Suprapubic skin (tissue), 4 donors: Measurements from ENCODE around the gene TSPAN12. TPM values are rescaled to one million over a fixed set of nuclear protein-coding genes. Genes with fewer than 3 reads are reported as not detected.

Experiments
- DNase-seq, 2 donors: peaks; one replicate each; pipeline ENCODE4 v3.0.0-alpha.2; 2019; ENCODE audit warnings: low spot score in 2 of 2
- H3K27ac ChIP-seq: fragments of 200-600 bp; sonication (generic); one replicate; pipeline ENCODE4 v1.5.1; 2019
- H3K27me3 ChIP-seq: fragments of 200-600 bp; sonication (generic); one replicate; pipeline ENCODE4 v1.5.1; 2019
- H3K36me3 ChIP-seq: fragments of 200-600 bp; sonication (generic); one replicate; pipeline ENCODE4 v1.5.1; 2019
- H3K4me1 ChIP-seq: fragments of 200-600 bp; sonication (generic); one replicate; pipeline ENCODE4 v1.5.1; 2019
- H3K4me3 ChIP-seq: fragments of 200-600 bp; sonication (generic); one replicate; pipeline ENCODE4 v1.5.1; 2019; ENCODE audit warnings: mild to moderate bottlenecking
- H3K9me3 ChIP-seq: fragments of 200-600 bp; sonication (generic); one replicate; pipeline ENCODE4 v1.5.1; 2019
- CTCF ChIP-seq, 2 donors: fragments of 200-600 bp in 1 of 2; fragments of 450-650 bp in 1 of 2; sonication (generic) in 1 of 2; IDR thresholded peaks; one replicate each; pipeline ENCODE4 v1.5.1; 2016 to 2019; ENCODE audit warnings: antibody characterized with exemption in 2 of 2, mild to moderate bottlenecking in 1 of 2, moderate library complexity in 1 of 2
- EP300 ChIP-seq: sonication (generic); formaldehyde crosslinking; IDR thresholded peaks from one replicate; pipeline ENCODE4 v1.6.1; 2017; ENCODE audit warnings: antibody characterized with exemption
- POLR2A ChIP-seq, 2 donors: fragments of 450-650 bp; IDR thresholded peaks; one replicate each; pipeline ENCODE4 v1.6.1; 2017; ENCODE audit warnings: antibody characterized with exemption in 2 of 2, mild to moderate bottlenecking in 2 of 2, moderate library complexity in 2 of 2
- POLR2AphosphoS5 ChIP-seq, 3 donors: sonication (generic); formaldehyde crosslinking; IDR thresholded peaks; one replicate each; pipeline ENCODE4 v1.6.1; 2017; ENCODE audit warnings: antibody characterized with exemption in 3 of 3
- WGBS: methylation state at CpG from one replicate; pipeline ENCODE4 v1.1.5; 2018; 5-methylcytosine and 5-hydroxymethylcytosine counted together
- total RNA-seq, 4 donors: library from RNA; depleted of rRNA; stranded (reverse); fragments of >200 nt; gene quantifications; one replicate each; pipeline ENCODE4 v1.1.0, GENCODE V29; 2016

The TSPAN12 gene
- total RNA-seq, 4 donors from 2014 or later = 1.7 to 3.4 (median 2.1) TPM

GRCh38 chr7:120814253-120814939 lies 43.5 kb downstream of the TSPAN12 start:
- no peak for TF ChIP-seq EP300
- no peak for TF ChIP-seq CTCF (IDR thresholded peaks at IDR 0.05)
- TF ChIP-seq POLR2A (IDR thresholded peaks at IDR 0.05) = no peak
- no peaks in the 10 kb centered on the region for H3K27me3 ChIP-seq
- no peaks in the 10 kb centered on the region for H3K9me3 ChIP-seq
- H3K4me1 ChIP-seq = no peaks in the 10 kb centered on the region
- DNase-seq = no peak
- 68% methylated on average over 6 of the region's 6 CpGs for WGBS
- H3K4me3 ChIP-seq = no peak overlapping the region
- no peaks in the 10 kb centered on the region for H3K36me3 ChIP-seq
- H3K27ac ChIP-seq = no peak overlapping the region

- TF ChIP-seq POLR2AphosphoS5 (IDR thresholded peaks at IDR 0.05) (no peak), EP300 (no peak), POLR2A (IDR thresholded peaks at IDR 0.05) (no peak), CTCF (IDR thresholded peaks at IDR 0.05) (no peak)
- H3K27me3 ChIP-seq = no peaks in the 10 kb centered on the region
- WGBS = 81% methylated on average over 4 of the region's 4 CpGs
Measured at GRCh38 chr7:120813546-120814252, 44.2 kb downstream of the TSPAN12 start.

GRCh38 chr7:120813089-120813488 lies 44.9 kb downstream of the TSPAN12 start:
- TF ChIP-seq EP300 (no peak), POLR2A (IDR thresholded peaks at IDR 0.05) (no peak), CTCF (IDR thresholded peaks at IDR 0.05) (no peak), POLR2AphosphoS5 (IDR thresholded peaks at IDR 0.05) (no peak)
- Histone ChIP-seq H3K27ac (no peak overlapping the region), H3K36me3 (no peaks in the 10 kb centered on the region), H3K27me3 (no peaks in the 10 kb centered on the region), H3K4me1 (no peaks in the 10 kb centered on the region), H3K9me3 (no peaks in the 10 kb centered on the region), H3K4me3 (no peak overlapping the region)
- DNase-seq = no peak

More at GRCh38 chr7:120813546-120814252, 44.2 kb downstream of the TSPAN12 start:
- no peaks in the 10 kb centered on the region for H3K36me3 ChIP-seq
- no peaks in the 10 kb centered on the region for H3K4me1 ChIP-seq
- H3K27ac ChIP-seq = no peak overlapping the region
- DNase-seq = no peak
- H3K9me3 ChIP-seq = no peaks in the 10 kb centered on the region
- no peak overlapping the region for H3K4me3 ChIP-seq

- Histone ChIP-seq H3K4me3 (no peak overlapping the region), H3K4me1 (peaks cover 2% of the 10 kb centered on the region), H3K27ac (no peak overlapping the region), H3K36me3 (no peaks in the 10 kb centered on the region), H3K27me3 (no peaks in the 10 kb centered on the region), H3K9me3 (no peaks in the 10 kb centered on the region)
- TF ChIP-seq EP300 (no peak), POLR2AphosphoS5 (IDR thresholded peaks at IDR 0.05) (no peak), CTCF (IDR thresholded peaks at IDR 0.05) (no peak)
- no peak for DNase-seq
- WGBS = 86% methylated on average over 3 of the region's 3 CpGs
Measured at GRCh38 chr7:120809260-120809659, 48.7 kb downstream of the TSPAN12 start.

GRCh38 chr7:120807390-120807789 lies 50.6 kb downstream of the TSPAN12 start:
- H3K9me3 ChIP-seq = no peaks in the 10 kb centered on the region
- DNase-seq = no peak
- TF ChIP-seq CTCF (IDR thresholded peaks at IDR 0.05) = no peak
- TF ChIP-seq POLR2A (IDR thresholded peaks at IDR 0.05) = no peak
- TF ChIP-seq POLR2AphosphoS5 (IDR thresholded peaks at IDR 0.05) = no peak
- TF ChIP-seq EP300 = no peak
- H3K27ac ChIP-seq = no peak overlapping the region
- H3K4me1 ChIP-seq = peaks cover 2% of the 10 kb centered on the region
- no peaks in the 10 kb centered on the region for H3K27me3 ChIP-seq
- H3K4me3 ChIP-seq = no peak overlapping the region
- H3K36me3 ChIP-seq = no peaks in the 10 kb centered on the region
- WGBS = 90% methylated on average over 2 of the region's 2 CpGs
